H1 (cell line): ENCODE data around the gene VAV2. TPM values are rescaled to one million over a fixed set of nuclear protein-coding genes. Genes with fewer than 3 reads are reported as not detected.
A peak's percentile ranks its signal among the peaks of the same experiment; 100 is the strongest.

Source experiments
- CTCF ChIA-PET: fragments of 300-600 bp; sonication (Branson Sonifier 250); formaldehyde crosslinking; loops from one replicate; lab custom pipeline; 2021; ENCODE audit not compliant: partially characterized antibody; lab: Charles Lee
- POLR2A ChIA-PET: fragments of 300-600 bp; sonication (Branson Sonifier 250); formaldehyde crosslinking; loops from one replicate; lab custom pipeline; 2021; ENCODE audit warnings: inconsistent platforms; ENCODE audit not compliant: partially characterized antibody; lab: Charles Lee
- DNase-seq, 2 experiments: peaks; one replicate each; pipeline versions ENCODE4 v3.0.0 to v3.0.0-alpha.2; 2010 to 2022; ENCODE audit warnings: low spot score in 2 of 2, low read depth in 1 of 2, mixed read lengths in 1 of 2
- FAIRE-seq: peaks from 2 replicates; lab custom pipeline; 2011; peaks lifted over from hg19 to GRCh38; lab: Jason Lieb, UNC
- H2AFZ ChIP-seq: 2 replicates; pipeline ENCODE4 v1.8.1; 2012; ENCODE audit warnings: low read length, inconsistent platforms
- H2AK5ac ChIP-seq: 2 replicates; pipeline ENCODE4 v1.6.1; 2013; ENCODE audit warnings: low read depth, low read length
- H2BK120ac ChIP-seq: replicated peaks from 2 replicates; pipeline ENCODE3; 2013; ENCODE audit warnings: low read depth, low read length, inconsistent platforms
- H2BK12ac ChIP-seq: 2 replicates; pipeline ENCODE4 v1.6.1; 2013; ENCODE audit warnings: low read depth, low read length
- H2BK15ac ChIP-seq: 2 replicates; pipeline ENCODE4 v1.6.1; 2013; ENCODE audit warnings: low read length
- H2BK20ac ChIP-seq: 2 replicates; pipeline ENCODE4 v1.6.1; 2013; ENCODE audit warnings: low read length
- H2BK5ac ChIP-seq: 2 replicates; pipeline ENCODE4 v1.6.1; 2013; ENCODE audit warnings: low read depth, low read length
- H3K14ac ChIP-seq: 2 replicates; pipeline ENCODE4 v1.6.1; 2013; ENCODE audit warnings: inconsistent platforms; ENCODE audit not compliant: insufficient read length
- H3K18ac ChIP-seq: 2 replicates; pipeline ENCODE4 v1.6.1; 2013; ENCODE audit warnings: low read length; ENCODE audit errors: extremely low read depth
- H3K23ac ChIP-seq: 2 replicates; pipeline ENCODE4 v1.6.1; 2013; ENCODE audit warnings: inconsistent platforms; ENCODE audit not compliant: insufficient read length
- H3K23me2 ChIP-seq: 2 replicates; pipeline ENCODE4 v1.6.1; 2013; ENCODE audit warnings: low read depth, low read length
- H3K27ac ChIP-seq: 2 replicates; pipeline ENCODE4 v1.6.1; 2011; ENCODE audit warnings: low read depth, low read length, inconsistent platforms
- H3K27me3 ChIP-seq, 4 experiments: replicated peaks in 1 of 4; 1 replicate in 1 of 4; 2 replicates in 3 of 4; pipeline versions ENCODE4 v1.6.1 to v1.8.1; 2011 to 2013; ENCODE audit warnings: low read length in 3 of 4, mild to moderate bottlenecking in 3 of 4, inconsistent platforms in 2 of 4, mixed read lengths in 2 of 4, moderate library complexity in 1 of 4; ENCODE audit not compliant: control insufficient read depth in 3 of 4, insufficient read depth in 3 of 4; ENCODE audit errors: extremely low read depth in 1 of 4
- H3K36me3 ChIP-seq, 4 experiments: 2 replicates each; pipeline versions ENCODE4 v1.6.1 to v1.8.1; 2011 to 2013; ENCODE audit warnings: mild to moderate bottlenecking in 4 of 4, low read length in 3 of 4, moderate library complexity in 2 of 4, control low read depth in 1 of 4, inconsistent platforms in 1 of 4; ENCODE audit not compliant: insufficient read depth in 4 of 4, control insufficient read depth in 2 of 4
- H3K4ac ChIP-seq: replicated peaks from 2 replicates; pipeline ENCODE3; 2013; ENCODE audit warnings: low read length, low read depth, mixed read lengths, inconsistent platforms; ENCODE audit not compliant: insufficient read length
- H3K4me1 ChIP-seq, 4 experiments: replicated peaks in 1 of 4; 1 replicate in 1 of 4; 2 replicates in 3 of 4; pipeline versions ENCODE4 v1.6.1 to v1.8.1; 2011 to 2013; ENCODE audit warnings: low read length in 3 of 4, inconsistent platforms in 2 of 4, mixed read lengths in 1 of 4; ENCODE audit not compliant: insufficient read depth in 4 of 4, control insufficient read depth in 3 of 4
- H3K4me2 ChIP-seq, 2 experiments: 2 replicates each; pipeline versions ENCODE4 v1.6.1 to v1.8.1; 2011 to 2013; ENCODE audit warnings: low read depth in 2 of 2, low read length in 2 of 2, control low read depth in 1 of 2, inconsistent platforms in 1 of 2, mild to moderate bottlenecking in 1 of 2; ENCODE audit not compliant: insufficient read depth in 1 of 2
- H3K4me3 ChIP-seq, 4 experiments: fragments of 200-600, 300-600 bp in 1 of 4; sonication (generic), shearing (Covaris generic), sonication (Bioruptor Twin) in 1 of 4; 2 replicates each; pipeline versions ENCODE4 v1.5.1 to v1.8.1; 2011 to 2016; ENCODE audit warnings: low read length in 4 of 4, low read depth in 3 of 4, control low read depth in 2 of 4, inconsistent platforms in 2 of 4, mild to moderate bottlenecking in 2 of 4, mixed read lengths in 1 of 4, moderate library complexity in 1 of 4; ENCODE audit not compliant: insufficient read depth in 2 of 4; ENCODE audit errors: extremely low read depth in 1 of 4
- H3K56ac ChIP-seq: replicated peaks from 2 replicates; pipeline ENCODE3; 2013; ENCODE audit warnings: low read depth, mild to moderate bottlenecking, mixed read lengths, low read length, inconsistent platforms; ENCODE audit not compliant: insufficient read length
- H3K79me1 ChIP-seq: 2 replicates; pipeline ENCODE4 v1.6.1; 2013; ENCODE audit warnings: low read depth, low read length, control low read depth
- H3K79me2 ChIP-seq, 2 experiments: 2 replicates each; pipeline versions ENCODE4 v1.6.1 to v1.8.1; 2012 to 2013; ENCODE audit warnings: low read length in 2 of 2, mild to moderate bottlenecking in 2 of 2, inconsistent platforms in 1 of 2; ENCODE audit not compliant: insufficient read depth in 2 of 2, control insufficient read depth in 1 of 2
- H3K9ac ChIP-seq, 4 experiments: replicated peaks in 1 of 4; 1 replicate in 1 of 4; 2 replicates in 3 of 4; pipeline versions ENCODE4 v1.6.1 to v1.8.1; 2011 to 2013; ENCODE audit warnings: low read depth in 3 of 4, low read length in 3 of 4, control low read depth in 2 of 4, mild to moderate bottlenecking in 2 of 4, moderate library complexity in 2 of 4, inconsistent platforms in 1 of 4; ENCODE audit errors: extremely low read depth in 1 of 4
- H3K9me3 ChIP-seq, 2 experiments: 2 replicates each; pipeline versions ENCODE4 v1.6.1 to v1.8.1; 2012 to 2013; ENCODE audit warnings: mild to moderate bottlenecking in 2 of 2, moderate library complexity in 2 of 2, control low read depth in 1 of 2, inconsistent platforms in 1 of 2, low read depth in 1 of 2, low read length in 1 of 2, mixed read lengths in 1 of 2; ENCODE audit not compliant: insufficient read depth in 2 of 2
- H4K20me1 ChIP-seq, 2 experiments: replicated peaks in 1 of 2; 2 replicates each; pipeline versions ENCODE3 to v1.8.1; 2011 to 2013; ENCODE audit warnings: inconsistent platforms in 2 of 2, low read length in 2 of 2, mild to moderate bottlenecking in 1 of 2; ENCODE audit not compliant: insufficient read depth in 2 of 2, control insufficient read depth in 1 of 2
- H4K5ac ChIP-seq: 2 replicates; pipeline ENCODE4 v1.6.1; 2013; ENCODE audit warnings: low read length, low read depth, mixed read lengths, inconsistent platforms; ENCODE audit not compliant: insufficient read length
- H4K8ac ChIP-seq: 2 replicates; pipeline ENCODE4 v1.8.0; 2013; ENCODE audit warnings: mild to moderate bottlenecking, moderate library complexity, low read length, inconsistent platforms; ENCODE audit not compliant: insufficient read depth; ENCODE audit errors: extremely low read depth
- H4K91ac ChIP-seq: replicated peaks from 2 replicates; pipeline ENCODE3; 2013; ENCODE audit warnings: low read length, mixed read lengths, inconsistent platforms; ENCODE audit not compliant: insufficient read length
- CREB1 ChIP-seq: IDR thresholded peaks from 2 replicates; pipeline ENCODE4 v1.6.1; 2012; ENCODE audit warnings: inconsistent platforms
- KDM1A ChIP-seq: fragments of 200-600, 300-600 bp; sonication (generic); IDR thresholded peaks from 2 replicates; pipeline ENCODE4 v1.7.1; 2016; ENCODE audit warnings: mild to moderate bottlenecking, low read length, borderline replicate concordance
- NRF1 ChIP-seq: IDR thresholded peaks from 2 replicates; pipeline ENCODE4 v1.6.1; 2011; ENCODE audit warnings: mild to moderate bottlenecking, low read depth, low read length, improper control_type of control experiment
- WGBS, 2 experiments: shearing (Covaris generic) in 1 of 2; methylation state at CpG; one replicate each; pipeline versions ENCODE4 v1.1.6 to v1.1.7; 2013 to 2015; ENCODE audit warnings: low lambda C conversion rate in 2 of 2, mixed read lengths in 2 of 2, inconsistent platforms in 1 of 2, low coverage in 1 of 2, missing lambda C conversion rate in 1 of 2; ENCODE audit not compliant: insufficient replicate concordance in 2 of 2, insufficient coverage in 1 of 2, insufficient read length in 1 of 2; ENCODE audit errors: extremely low coverage in 1 of 2, missing lambda C conversion rate in 1 of 2; 5-methylcytosine and 5-hydroxymethylcytosine counted together
- polyA plus RNA-seq, 7 experiments: library from polyadenylated mRNA; depleted of rRNA in 3 of 7; stranded (reverse) in 5 of 7; unstranded in 2 of 7; fragments of >200 nt in 5 of 7; fragments of 200-250 nt in 2 of 7; gene quantifications; 1 replicate in 5 of 7; 2 replicates in 1 of 7; 4 replicates in 1 of 7; pipeline versions ENCODE4 v1.2.1 to v1.2.3, GENCODE V29; 2011 to 2013; ENCODE audit warnings: missing spikeins in 2 of 7, mixed read lengths in 2 of 7
- total RNA-seq: library from RNA; stranded (reverse); fragmentation: NEBNext Ultra II Directional; extraction: Animal tissue kit (Norgen Biotek cat#: 25700); gene quantifications from 2 replicates; pipeline ENCODE4 v1.2.1, GENCODE V29; 2021

VAV2 gene
- total and polyA plus RNA-seq, 2 of the 8 experiments (the other 6 are each of a cell fraction or from before 2014, with no cell fraction given): 13.6 to 37.6 TPM

- ChIA-PET POLR2A (no interaction called here), CTCF (interaction anchor here (1.2 to 2.8 kb wide), 4 partner anchors 8 to 155 kb away, joined by 3 to 8 read pairs (median 4); no protein-coding TSS in a partner anchor)
- TF ChIP-seq CREB1 (no peak), NRF1 (no peak), KDM1A (peak; percentile 46; the same call in 1 of the 2 replicates)
Measured at GRCh38 chr9:133948561-133949485, 43.3 kb downstream of the VAV2 start.

More at GRCh38 chr9:133948561-133949485, 43.3 kb downstream of the VAV2 start:
- no peak for FAIRE-seq
- H4K91ac ChIP-seq: peak overlapping the region; percentile 52
- H3K56ac ChIP-seq: no peak overlapping the region
- no peak overlapping the region for H3K4ac ChIP-seq
- H3K27ac ChIP-seq: no peak overlapping the region
- peaks cover 18% of the 10 kb centered on the region for H3K79me1 ChIP-seq
- H2BK5ac ChIP-seq: peak overlapping the region; percentile 71
- no peak overlapping the region for H3K14ac ChIP-seq
- H3K9ac ChIP-seq: no peak overlapping the region
- H2BK12ac ChIP-seq: no peak overlapping the region
- no peak overlapping the region for H2BK120ac ChIP-seq
- no peaks in the 10 kb centered on the region for H3K23me2 ChIP-seq
- no peaks in the 10 kb centered on the region for H3K27me3 ChIP-seq
- peak overlapping the region; percentile 71 for H4K8ac ChIP-seq
- H3K23ac ChIP-seq: no peak overlapping the region
- no peak overlapping the region for H2BK20ac ChIP-seq
- H3K4me1 ChIP-seq: peaks cover 0 to 14% (median 5%) of the 10 kb centered on the region in 4 experiments; a peak in 4 of 7 replicates
- H4K20me1 ChIP-seq: peaks cover 12 to 20% of the 10 kb centered on the region in 2 experiments
- no peak overlapping the region for H3K4me2 ChIP-seq
- no peak overlapping the region for H3K4me3 ChIP-seq
- H3K18ac ChIP-seq: no peak overlapping the region; the same call in 1 of the 2 replicates
- peak overlapping the region; percentile 82; the same call in 1 of the 2 replicates for H2AK5ac ChIP-seq
- no peak overlapping the region for H2AFZ ChIP-seq
- peaks cover 0 to 77% of the 10 kb centered on the region in 2 experiments; a peak in 2 of 4 replicates for H3K79me2 ChIP-seq
- no peak for DNase-seq
- no peaks in the 10 kb centered on the region; a peak in 1 of 8 replicates for H3K36me3 ChIP-seq
- H2BK15ac ChIP-seq: no peak overlapping the region
- no peak overlapping the region for H4K5ac ChIP-seq
- no peaks in the 10 kb centered on the region for H3K9me3 ChIP-seq
- 90% methylated on average over 30 of the region's 31 CpGs; no CpG with 5 or more reads in 1 of the 2 experiments for WGBS, 2 experiments
